Measurements from ENCODE around the gene DHRS7B. TPM values are rescaled to one million over a fixed set of nuclear protein-coding genes. Genes with fewer than 3 reads are reported as not detected.

DHRS7B gene
- total RNA-seq, 1 experiment from 2014 or later: 9.4 TPM

GRCh38 chr17:21168555-21168865, 41.7 kb downstream of the DHRS7B start:
- intact Hi-C loops (cut with micrococcal nuclease; ENCODE audit: unreplicated experiment) (no loop called here), in situ Hi-C loops (cut with HindIII; ENCODE audit: low pct_unique_long_range_greater_than_20kb, low sequenced_read_pairs) (no loop called here)
- no peak for TF ChIP-seq POLR2AphosphoS5 (IDR thresholded peaks at IDR 0.05; ENCODE audit: low read depth, low read length)
- TF ChIP-seq, protein P1, sequence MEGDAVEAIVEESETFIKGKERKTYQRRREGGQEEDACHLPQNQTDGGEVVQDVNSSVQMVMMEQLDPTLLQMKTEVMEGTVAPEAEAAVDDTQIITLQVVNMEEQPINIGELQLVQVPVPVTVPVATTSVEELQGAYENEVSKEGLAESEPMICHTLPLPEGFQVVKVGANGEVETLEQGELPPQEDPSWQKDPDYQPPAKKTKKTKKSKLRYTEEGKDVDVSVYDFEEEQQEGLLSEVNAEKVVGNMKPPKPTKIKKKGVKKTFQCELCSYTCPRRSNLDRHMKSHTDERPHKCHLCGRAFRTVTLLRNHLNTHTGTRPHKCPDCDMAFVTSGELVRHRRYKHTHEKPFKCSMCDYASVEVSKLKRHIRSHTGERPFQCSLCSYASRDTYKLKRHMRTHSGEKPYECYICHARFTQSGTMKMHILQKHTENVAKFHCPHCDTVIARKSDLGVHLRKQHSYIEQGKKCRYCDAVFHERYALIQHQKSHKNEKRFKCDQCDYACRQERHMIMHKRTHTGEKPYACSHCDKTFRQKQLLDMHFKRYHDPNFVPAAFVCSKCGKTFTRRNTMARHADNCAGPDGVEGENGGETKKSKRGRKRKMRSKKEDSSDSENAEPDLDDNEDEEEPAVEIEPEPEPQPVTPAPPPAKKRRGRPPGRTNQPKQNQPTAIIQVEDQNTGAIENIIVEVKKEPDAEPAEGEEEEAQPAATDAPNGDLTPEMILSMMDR (IDR thresholded peaks at IDR 0.05): no peak
- TF ChIP-seq REST (IDR thresholded peaks at IDR 0.05; ENCODE audit: insufficient read depth in 1 of 2, low read depth in 2 of 2, low read length in 1 of 2): no peak
- ChIA-PET POLR2A (no interaction called here), CTCF (no interaction called here)
- ATAC-seq (no peak), DNase-seq (ENCODE audit: low read depth, low spot score) (no peak)
- Histone ChIP-seq H3K36me3 (ENCODE audit: control insufficient read depth, insufficient read depth, low read length) (no peaks in the 10 kb centered on the region), H3K27ac (ENCODE audit: low read length) (no peak overlapping the region), H3K4me3 (ENCODE audit: low read depth in 2 of 2, low read length in 2 of 2) (no peak overlapping the region), H3K27me3 (ENCODE audit: control insufficient read depth, insufficient read depth, low read length) (no peaks in the 10 kb centered on the region), H3K4me1 (ENCODE audit: control insufficient read depth, insufficient read depth, low read length) (no peaks in the 10 kb centered on the region; the same call in 1 of the 2 replicates), H3K9me3 (ENCODE audit: control insufficient read depth, insufficient read depth, low read depth, low read length) (no peaks in the 10 kb centered on the region)
- no TSS peak for BruUV-seq (replicated peaks)

GRCh38 chr17:21169496-21169895, 42.7 kb downstream of the DHRS7B start:
- ChIA-PET CTCF (no interaction called here), POLR2A (no interaction called here)
- Histone ChIP-seq H3K9me3 (ENCODE audit: control insufficient read depth, insufficient read depth, low read depth, low read length) (no peaks in the 10 kb centered on the region), H3K36me3 (ENCODE audit: control insufficient read depth, insufficient read depth, low read length) (no peaks in the 10 kb centered on the region), H3K4me3 (ENCODE audit: low read depth in 2 of 2, low read length in 2 of 2) (no peak overlapping the region), H3K27me3 (ENCODE audit: control insufficient read depth, insufficient read depth, low read length) (no peaks in the 10 kb centered on the region), H3K27ac (ENCODE audit: low read length) (no peak overlapping the region), H3K4me1 (ENCODE audit: control insufficient read depth, insufficient read depth, low read length) (no peaks in the 10 kb centered on the region; the same call in 1 of the 2 replicates)
- in situ Hi-C loops (cut with HindIII; ENCODE audit: low pct_unique_long_range_greater_than_20kb, low sequenced_read_pairs): no loop called here
- no peak for ATAC-seq
- no peak for DNase-seq (ENCODE audit: low read depth, low spot score)
- intact Hi-C loops (cut with micrococcal nuclease; ENCODE audit: unreplicated experiment): no loop called here
- TF ChIP-seq REST (IDR thresholded peaks at IDR 0.05; ENCODE audit: insufficient read depth in 1 of 2, low read depth in 2 of 2, low read length in 1 of 2): no peak
- TF ChIP-seq, protein P1 (IDR thresholded peaks at IDR 0.05): no peak
- no peak for TF ChIP-seq TCF7L2 (IDR thresholded peaks at IDR 0.05; ENCODE audit: low read depth, low read length)
- no peak for TF ChIP-seq SIN3A (IDR thresholded peaks at IDR 0.05; ENCODE audit: borderline replicate concordance, insufficient read depth, low read depth, low read length)
- no peak for TF ChIP-seq POLR2AphosphoS5 (IDR thresholded peaks at IDR 0.05; ENCODE audit: low read depth, low read length)
- no TSS peak for BruUV-seq (replicated peaks)

All from Panc1 (cell line).